C4-2B (cell line): Measurements from ENCODE around the gene DLX1.

Experiments
- H3K27ac ChIP-seq: fragments of 450-650 bp; 2 replicates; pipeline ENCODE4 v1.5.1; 2017
- ZFX ChIP-seq: fragments of 450-650 bp; IDR thresholded peaks from 2 replicates; pipeline ENCODE4 v1.6.1; 2017
- TF ChIP-seq, protein P1 (sequence below): fragments of 450-650 bp; conservative IDR thresholded peaks from 2 replicates; pipeline ENCODE4 v1.5.1; 2017; ENCODE audit warnings: mild to moderate bottlenecking

Gene DLX1

DNA sequence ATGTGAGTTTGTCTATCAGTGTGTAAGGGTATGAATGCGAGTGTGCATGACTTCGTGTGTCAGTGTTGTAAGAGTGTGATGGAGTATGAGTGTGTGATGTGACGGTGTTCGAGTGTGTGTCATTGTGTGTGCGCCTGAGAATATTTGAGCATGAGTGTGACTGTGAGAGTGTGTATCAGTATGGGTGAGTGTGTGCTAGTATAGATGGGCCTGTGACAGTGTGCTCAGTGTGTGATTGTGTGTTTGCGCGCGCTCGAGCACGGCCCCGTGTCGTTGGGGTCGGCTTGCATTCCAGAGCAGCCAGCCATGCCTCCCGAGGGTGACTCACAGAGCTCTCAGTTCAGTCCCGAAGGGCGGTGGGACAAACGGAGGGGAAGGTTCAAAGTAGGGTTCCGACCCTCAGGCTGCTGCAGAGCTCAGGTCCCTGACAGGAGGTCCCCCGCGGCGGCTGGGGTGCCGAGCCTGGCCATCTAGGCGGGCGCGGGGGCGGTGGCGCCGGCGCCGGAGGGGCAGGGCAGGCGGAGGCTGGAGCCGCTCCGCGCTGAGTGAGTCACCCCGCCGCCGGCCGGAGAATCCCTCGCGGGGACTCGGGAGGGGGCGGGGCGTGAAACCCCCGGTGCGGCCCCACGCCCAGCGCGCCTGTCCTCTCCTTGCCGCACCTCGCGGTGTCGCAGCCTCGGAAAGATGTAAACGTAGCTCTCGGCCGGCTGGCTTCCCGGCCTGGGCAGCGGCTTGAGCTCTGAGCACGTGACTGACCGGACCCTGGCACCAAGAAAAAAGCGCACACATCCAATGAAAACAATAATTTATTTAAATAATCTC lies 13.6 kb downstream of the DLX1 start:
- no peak overlapping the region for H3K27ac ChIP-seq
- no peak for TF ChIP-seq ZFX
- TF ChIP-seq, protein P1, sequence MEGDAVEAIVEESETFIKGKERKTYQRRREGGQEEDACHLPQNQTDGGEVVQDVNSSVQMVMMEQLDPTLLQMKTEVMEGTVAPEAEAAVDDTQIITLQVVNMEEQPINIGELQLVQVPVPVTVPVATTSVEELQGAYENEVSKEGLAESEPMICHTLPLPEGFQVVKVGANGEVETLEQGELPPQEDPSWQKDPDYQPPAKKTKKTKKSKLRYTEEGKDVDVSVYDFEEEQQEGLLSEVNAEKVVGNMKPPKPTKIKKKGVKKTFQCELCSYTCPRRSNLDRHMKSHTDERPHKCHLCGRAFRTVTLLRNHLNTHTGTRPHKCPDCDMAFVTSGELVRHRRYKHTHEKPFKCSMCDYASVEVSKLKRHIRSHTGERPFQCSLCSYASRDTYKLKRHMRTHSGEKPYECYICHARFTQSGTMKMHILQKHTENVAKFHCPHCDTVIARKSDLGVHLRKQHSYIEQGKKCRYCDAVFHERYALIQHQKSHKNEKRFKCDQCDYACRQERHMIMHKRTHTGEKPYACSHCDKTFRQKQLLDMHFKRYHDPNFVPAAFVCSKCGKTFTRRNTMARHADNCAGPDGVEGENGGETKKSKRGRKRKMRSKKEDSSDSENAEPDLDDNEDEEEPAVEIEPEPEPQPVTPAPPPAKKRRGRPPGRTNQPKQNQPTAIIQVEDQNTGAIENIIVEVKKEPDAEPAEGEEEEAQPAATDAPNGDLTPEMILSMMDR = no peak

- TF ChIP-seq, protein P1 = no peak
- no peak for TF ChIP-seq ZFX
- H3K27ac ChIP-seq = no peak overlapping the region
Observed at GRCh38 chr2:172099472-172100079, 14.3 kb downstream of the DLX1 start.

GRCh38 chr2:172100080-172100934 lies 15.0 kb downstream of the DLX1 start:
- no peak for TF ChIP-seq ZFX
- TF ChIP-seq, protein P1 = no peak

DNA sequence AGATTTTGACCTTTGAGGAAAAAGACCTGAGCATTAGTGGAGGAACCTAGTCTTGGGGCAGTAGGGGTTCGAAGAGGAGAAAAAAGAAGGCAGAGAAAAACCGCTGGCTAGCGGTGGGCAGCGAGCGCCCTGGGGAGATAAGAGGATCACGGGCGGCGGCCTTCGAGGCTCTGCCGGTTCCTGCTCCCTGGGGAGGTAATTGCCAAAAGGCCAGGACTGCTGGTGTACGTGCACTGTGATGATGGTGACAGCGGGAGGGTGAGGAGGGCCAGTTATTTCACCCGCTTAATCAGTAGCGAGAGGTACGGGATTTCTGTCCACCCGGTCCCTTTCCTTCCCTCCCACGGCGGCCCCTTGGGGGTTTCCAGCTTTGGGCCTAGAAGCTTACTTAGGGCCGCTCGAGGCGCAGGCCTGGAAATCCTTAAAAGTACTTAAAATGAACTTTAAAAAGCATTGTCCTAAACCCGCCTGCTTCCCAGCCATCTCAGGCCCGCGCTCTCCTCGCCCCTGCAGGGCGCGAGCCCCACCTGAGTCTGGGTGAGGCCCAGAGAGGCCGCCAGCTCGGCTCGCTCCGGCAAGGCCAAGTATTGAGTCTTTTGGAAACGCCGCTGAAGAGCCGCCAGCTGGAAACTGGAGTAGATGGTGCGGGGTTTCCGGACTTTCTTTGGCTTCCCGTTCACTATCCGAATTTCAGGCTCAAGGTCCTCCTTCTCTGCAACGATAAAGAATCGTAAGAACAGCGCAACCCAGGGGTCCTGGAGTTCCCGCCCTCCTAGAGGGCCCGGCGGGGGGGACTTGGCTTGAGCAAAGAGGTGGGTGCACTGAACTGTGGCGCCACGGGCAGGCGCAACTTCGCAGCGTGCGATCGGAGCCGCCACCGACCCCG lies 15.9 kb downstream of the DLX1 start:
- H3K27ac ChIP-seq = no peak overlapping the region; the same call in 1 of the 2 replicates
- no peak for TF ChIP-seq ZFX
- TF ChIP-seq, protein P1 = no peak

More at GRCh38 chr2:172100080-172100934, 15.0 kb downstream of the DLX1 start:
- no peak overlapping the region for H3K27ac ChIP-seq

GRCh38 chr2:172101821-172102390 lies 16.6 kb downstream of the DLX1 start:
- H3K27ac ChIP-seq = peak overlapping the region; percentile 62

More at GRCh38 chr2:172101821-172102390, 16.6 kb downstream of the DLX1 start:
- TF ChIP-seq, protein P1 = no peak
- no peak for TF ChIP-seq ZFX
